ENCODE results near the gene TMOD4. TPM values are rescaled to one million over a fixed set of nuclear protein-coding genes. Genes with fewer than 3 reads are reported as not detected.

TMOD4 gene
- total and polyA plus RNA-seq, 5 experiments from 2014 or later: 0.50 to 4.6 (median 1.3) TPM; not detected in 1

GRCh38 chr1:151135433-151136385, 40.1 kb downstream of the TMOD4 start:
- Mint-ChIP-seq H3K27ac (peak overlapping the region in 3 of 10 donors; percentile 17 to 43 (median 34)), H3K9me3 (no peaks in the 10 kb centered on the region), H3K4me3 (no peak overlapping the region), H3K4me1 (peaks cover 5 to 21% (median 10%) of the 10 kb centered on the region in 4 donors), H3K27me3 (no peaks in the 10 kb centered on the region), H3K36me3 (no peaks in the 10 kb centered on the region)
- ATAC-seq (no peak), DNase-seq (no peak)
- POLR2A ChIA-PET: no interaction called here

GRCh38 chr1:151134991-151135390, 40.8 kb downstream of the TMOD4 start:
- ATAC-seq (no peak), DNase-seq (no peak)
- Mint-ChIP-seq H3K27ac (no peak overlapping the region), H3K4me3 (peak overlapping the region in 1 of 10 donors; percentile 24), H3K9me3 (no peaks in the 10 kb centered on the region), H3K27me3 (no peaks in the 10 kb centered on the region), H3K4me1 (peaks cover 5 to 21% (median 12%) of the 10 kb centered on the region in 4 donors), H3K36me3 (no peaks in the 10 kb centered on the region)
- POLR2A ChIA-PET: no interaction called here

GRCh38 chr1:151134396-151134795, 41.4 kb downstream of the TMOD4 start:
- no peaks in the 10 kb centered on the region for H3K9me3 Mint-ChIP-seq
- peaks cover 5 to 21% (median 12%) of the 10 kb centered on the region in 4 donors for H3K4me1 Mint-ChIP-seq
- peak overlapping the region in 2 of 10 donors; percentile 71 to 75 for H3K27ac Mint-ChIP-seq
- POLR2A ChIA-PET: interaction anchor here (0.5 kb wide), 1 partner anchor 877 kb away, joined by 3 read pairs; the partner anchor contains the start of gene CA14
- ATAC-seq (no peak), DNase-seq (no peak)
- peak overlapping the region in 4 of 10 donors; percentile 13 to 34 (median 16) for H3K4me3 Mint-ChIP-seq
- no peaks in the 10 kb centered on the region for H3K36me3 Mint-ChIP-seq
- no peaks in the 10 kb centered on the region for H3K27me3 Mint-ChIP-seq

GRCh38 chr1:151133018-151133806, 42.6 kb downstream of the TMOD4 start:
- Mint-ChIP-seq H3K4me1 (peaks cover 5 to 21% (median 12%) of the 10 kb centered on the region in 4 donors), H3K9me3 (no peaks in the 10 kb centered on the region), H3K36me3 (peaks cover 0 to 2% (median 0%) of the 10 kb centered on the region in 3 donors), H3K4me3 (no peak overlapping the region), H3K27me3 (no peaks in the 10 kb centered on the region), H3K27ac (no peak overlapping the region)
- DNase-seq (no peak), ATAC-seq (no peak)
- POLR2A ChIA-PET: interaction anchor here (3.1 kb wide), 1 partner anchor 9 kb away, joined by 24 read pairs; no protein-coding TSS in a partner anchor

- POLR2A ChIA-PET: interaction anchor here (1.2 to 3.1 kb wide), 5 partner anchors 10 to 25 kb away, joined by 3 to 24 read pairs (median 20); partner anchors contain the start of genes SEMA6C and TNFAIP8L2
- DNase-seq: no peak
- H3K27ac Mint-ChIP-seq: no peak overlapping the region
- H3K36me3 Mint-ChIP-seq: peaks cover 0 to 2% (median 0%) of the 10 kb centered on the region in 3 donors
- H3K9me3 Mint-ChIP-seq: no peaks in the 10 kb centered on the region
- ATAC-seq: no peak
- peak overlapping the region in 4 of 10 donors; percentile 7 to 76 (median 32) for H3K4me3 Mint-ChIP-seq
- peaks cover 5 to 21% (median 12%) of the 10 kb centered on the region in 4 donors for H3K4me1 Mint-ChIP-seq
- H3K27me3 Mint-ChIP-seq: no peaks in the 10 kb centered on the region
Measured at GRCh38 chr1:151132335-151133017, 43.3 kb downstream of the TMOD4 start.

GRCh38 chr1:151131701-151132334, 44.0 kb downstream of the TMOD4 start:
- no peaks in the 10 kb centered on the region for H3K27me3 Mint-ChIP-seq
- peaks cover 4 to 20% (median 12%) of the 10 kb centered on the region in 4 donors for H3K4me1 Mint-ChIP-seq
- no peak for ATAC-seq
- no peak for DNase-seq
- no peaks in the 10 kb centered on the region for H3K9me3 Mint-ChIP-seq
- H3K4me3 Mint-ChIP-seq: peak overlapping the region; percentile 76 to 91 (median 84)
- H3K36me3 Mint-ChIP-seq: peaks cover 0 to 2% (median 0%) of the 10 kb centered on the region in 3 donors
- POLR2A ChIA-PET: interaction anchor here (0.5 to 3.1 kb wide), 18 partner anchors 11 to 768 kb away, joined by 3 to 24 read pairs (median 5); partner anchors contain the start of genes CDC42SE1, RPRD2, SEMA6C and TNFAIP8L2
- peak overlapping the region in 9 of 10 donors; percentile 79 to 97 (median 93) for H3K27ac Mint-ChIP-seq

GRCh38 chr1:151130987-151131586, 44.7 kb downstream of the TMOD4 start:
- Mint-ChIP-seq H3K27me3 (no peaks in the 10 kb centered on the region), H3K4me3 (peak overlapping the region; percentile 76 to 91 (median 84)), H3K9me3 (no peaks in the 10 kb centered on the region), H3K27ac (peak overlapping the region; percentile 69 to 97 (median 92)), H3K4me1 (peaks cover 0 to 13% (median 12%) of the 10 kb centered on the region in 4 donors), H3K36me3 (peaks cover 0 to 6% (median 0%) of the 10 kb centered on the region in 3 donors)
- ATAC-seq (peak; percentile 100), DNase-seq (peak; percentile 74 to 94 (median 87))
- POLR2A ChIA-PET: interaction anchor here (0.5 to 3.1 kb wide), 19 partner anchors 11 to 767 kb away, joined by 3 to 24 read pairs (median 5); partner anchors contain the start of genes CDC42SE1, PSMD4, RPRD2 and SEMA6C

GRCh38 chr1:151128800-151129199, 47.0 kb downstream of the TMOD4 start:
- POLR2A ChIA-PET: interaction anchor here (0.6 kb wide), 1 partner anchor 306 kb away, joined by 3 read pairs; no protein-coding TSS in a partner anchor
- peaks cover 0 to 21% (median 4%) of the 10 kb centered on the region in 3 donors for H3K36me3 Mint-ChIP-seq
- peaks cover 0 to 13% (median 12%) of the 10 kb centered on the region in 4 donors for H3K4me1 Mint-ChIP-seq
- no peak overlapping the region for H3K4me3 Mint-ChIP-seq
- DNase-seq (no peak), ATAC-seq (no peak)
- no peaks in the 10 kb centered on the region for H3K27me3 Mint-ChIP-seq
- no peak overlapping the region for H3K27ac Mint-ChIP-seq
- H3K9me3 Mint-ChIP-seq: no peaks in the 10 kb centered on the region

GRCh38 chr1:151124763-151125403, 50.9 kb downstream of the TMOD4 start:
- peak overlapping the region in 3 of 10 donors; percentile 18 to 66 (median 20) for H3K27ac Mint-ChIP-seq
- H3K4me3 Mint-ChIP-seq: no peak overlapping the region
- H3K27me3 Mint-ChIP-seq: no peaks in the 10 kb centered on the region
- H3K9me3 Mint-ChIP-seq: no peaks in the 10 kb centered on the region
- POLR2A ChIA-PET: interaction anchor here (0.6 kb wide), 1 partner anchor 12 kb away, joined by 3 read pairs; no protein-coding TSS in a partner anchor
- H3K36me3 Mint-ChIP-seq: peaks cover 0 to 58% (median 6%) of the 10 kb centered on the region in 3 donors
- ATAC-seq (no peak), DNase-seq (no peak)
- no peaks in the 10 kb centered on the region for H3K4me1 Mint-ChIP-seq

All from naive thymus-derived CD8-positive, alpha-beta T cell (primary cell).